Stimulated activated CD8-positive, alpha-beta memory T cell treated with anti-CD3 and anti-CD28 coated beads, Interleukin-15, amount 100 ng/mL, for 24 hours (primary cell): ENCODE measurements around the gene TSPAN4.

Experiments
- DNase-seq: peaks from one replicate; pipeline ENCODE4 v3.0.0-alpha.2; 2020; ENCODE audit warnings: low read depth

TSPAN4 gene, protein sequence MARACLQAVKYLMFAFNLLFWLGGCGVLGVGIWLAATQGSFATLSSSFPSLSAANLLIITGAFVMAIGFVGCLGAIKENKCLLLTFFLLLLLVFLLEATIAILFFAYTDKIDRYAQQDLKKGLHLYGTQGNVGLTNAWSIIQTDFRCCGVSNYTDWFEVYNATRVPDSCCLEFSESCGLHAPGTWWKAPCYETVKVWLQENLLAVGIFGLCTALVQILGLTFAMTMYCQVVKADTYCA

DNA sequence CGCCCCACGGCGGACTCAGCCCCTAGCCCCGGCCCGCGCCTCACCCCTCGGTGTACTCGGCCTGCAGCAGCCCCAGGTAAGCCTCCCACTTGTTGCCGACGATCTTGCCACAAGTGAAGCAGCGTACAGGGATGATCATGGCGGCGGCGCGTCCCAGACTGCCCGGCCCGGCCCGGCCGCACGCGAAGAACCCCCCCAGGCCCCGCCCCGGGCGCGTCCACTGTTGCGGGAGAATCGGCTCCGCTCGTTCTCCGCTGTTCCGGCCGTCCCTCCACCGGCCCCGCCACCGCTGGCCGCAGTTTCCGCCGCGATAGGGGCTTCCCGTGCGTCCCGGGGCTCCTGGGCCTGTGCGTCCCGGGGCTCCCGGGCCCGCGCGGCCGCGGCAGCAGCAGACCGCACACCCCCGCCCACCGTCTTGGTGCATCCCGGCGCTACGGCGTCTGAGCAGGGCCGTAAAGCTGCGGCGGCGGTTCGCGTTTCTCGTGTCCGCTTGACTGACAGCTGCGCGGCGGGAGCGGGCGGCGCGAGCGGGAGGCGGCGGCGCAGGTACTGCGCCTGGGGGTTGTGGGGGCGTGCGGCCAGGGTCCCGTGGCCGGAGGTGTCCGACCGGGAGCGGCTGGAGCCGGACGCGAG, at the start of gene TSPAN4, which contains the start of gene POLR2L:
TSPAN4 (plus strand) TSS at position 483 of the 633 bp plus-strand sequence. CDS start 7,453 bp downstream, outside the sequence.
POLR2L (minus strand) TSS at position 160 of the 633 bp plus-strand sequence; CDS start at position 139, 21 bp downstream.
- peak; percentile 79 for DNase-seq

DNA sequence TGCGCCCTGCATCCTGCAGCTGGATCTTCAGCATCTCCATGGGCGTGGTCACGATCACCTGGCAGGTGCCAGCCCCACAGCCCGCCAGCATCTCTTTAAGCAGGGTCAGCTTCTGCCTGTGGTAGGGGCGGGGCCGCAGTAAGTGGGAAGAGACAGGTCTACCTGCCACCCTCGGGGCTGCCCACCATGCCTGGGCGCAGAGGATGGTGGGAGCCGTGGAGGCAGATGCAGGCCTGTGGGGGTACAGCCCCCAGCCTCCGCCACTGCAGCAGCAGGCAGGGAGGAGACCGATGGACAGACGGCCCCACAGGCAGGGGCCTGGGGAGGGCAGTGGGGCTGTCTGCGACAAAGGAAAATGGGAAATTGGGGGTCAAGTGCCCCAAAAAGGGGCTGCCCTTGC, 49.8 kb upstream of the TSPAN4 start:
- no peak for DNase-seq

GRCh38 chr11:793556-793955, 49.1 kb upstream of the TSPAN4 start:
- DNase-seq: no peak

GRCh38 chr11:794013-794765, 48.5 kb upstream of the TSPAN4 start:
- no peak for DNase-seq

DNA sequence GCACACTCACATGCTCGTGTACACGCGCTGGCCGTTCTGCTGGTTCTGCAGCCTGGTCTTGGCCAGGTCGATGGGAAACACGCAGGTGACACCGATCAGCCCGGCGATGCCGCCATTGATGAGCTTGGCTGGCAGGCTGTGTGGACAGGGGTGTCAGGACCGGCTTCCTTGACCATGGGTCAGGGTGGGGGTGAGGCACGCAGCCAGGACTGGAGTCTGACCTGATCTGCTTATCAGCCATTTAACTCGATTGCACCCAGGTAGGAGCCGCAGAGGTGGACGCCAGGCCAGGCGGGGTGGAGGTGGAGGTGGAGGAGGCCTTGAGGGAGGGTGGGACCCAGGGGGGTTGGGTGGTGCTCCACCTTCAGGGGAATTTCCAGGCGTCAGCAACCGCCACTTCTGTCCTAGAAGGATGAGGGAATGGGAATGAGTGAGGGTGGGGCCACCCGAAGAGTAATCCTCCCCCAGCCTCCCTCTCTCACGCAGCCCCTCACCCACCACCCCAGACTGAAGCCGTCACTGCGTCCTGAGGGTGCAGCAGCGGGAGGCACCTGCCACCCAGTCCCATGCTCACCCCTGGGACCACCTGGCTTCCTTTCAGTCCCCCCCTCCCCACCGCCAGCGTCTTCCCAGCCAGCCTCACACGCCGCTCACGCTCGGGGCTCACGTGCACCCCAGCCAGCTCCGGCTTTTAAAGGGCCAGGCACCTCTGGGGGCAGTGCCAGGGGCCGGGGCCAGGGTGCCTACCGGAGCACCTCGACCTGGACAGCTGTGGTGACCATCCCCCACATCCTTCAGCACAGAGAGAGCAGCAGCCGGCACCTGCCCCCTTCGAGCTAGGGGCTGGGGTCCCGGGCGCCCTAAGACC, 47.7 kb upstream of the TSPAN4 start:
- DNase-seq: no peak

DNA sequence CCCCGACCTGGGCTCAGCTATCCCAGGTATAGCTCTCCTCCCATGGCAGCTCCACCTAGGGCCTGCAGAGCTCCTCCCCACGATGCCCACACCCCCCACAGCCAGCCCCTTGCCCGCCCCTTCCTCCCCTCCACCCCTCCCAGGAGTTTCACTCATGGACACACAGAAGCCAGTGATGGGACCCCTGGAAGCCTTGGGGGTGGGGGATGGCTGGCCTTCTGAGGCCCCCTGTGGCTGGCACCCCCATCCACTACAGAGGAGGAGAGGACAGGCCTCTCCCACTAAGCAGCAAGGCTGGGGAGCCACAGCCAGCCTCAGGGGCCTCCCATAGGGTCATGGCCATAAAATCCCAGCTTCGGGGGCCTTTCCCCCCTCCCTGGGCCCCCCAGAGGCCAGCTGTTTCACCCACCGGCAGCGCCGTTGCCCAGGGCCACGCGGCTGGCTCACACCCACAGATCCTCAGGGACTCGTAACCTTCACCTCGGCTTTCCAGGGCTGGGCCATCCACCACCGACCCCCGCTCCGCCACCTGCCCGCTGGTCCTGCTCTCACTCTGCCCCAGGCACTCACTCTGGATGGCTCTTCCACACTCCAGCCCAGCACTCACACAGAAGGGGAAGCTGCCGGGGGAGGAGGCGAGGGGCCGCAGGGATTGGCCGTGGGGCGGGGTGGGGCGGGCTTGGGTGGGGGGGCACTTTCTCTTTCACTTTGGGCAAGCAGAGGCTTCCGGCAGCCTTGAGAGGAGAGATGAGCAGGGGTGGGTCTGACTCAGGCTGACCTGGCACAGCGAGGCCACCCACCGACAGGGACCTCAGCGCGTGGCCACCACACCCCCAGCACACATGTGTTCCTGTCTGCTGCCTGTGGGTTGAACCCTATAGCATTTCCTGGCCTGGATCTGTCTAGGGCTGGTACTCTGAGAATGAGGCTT, 46.8 kb upstream of the TSPAN4 start:
- DNase-seq: peak; percentile 46

DNA sequence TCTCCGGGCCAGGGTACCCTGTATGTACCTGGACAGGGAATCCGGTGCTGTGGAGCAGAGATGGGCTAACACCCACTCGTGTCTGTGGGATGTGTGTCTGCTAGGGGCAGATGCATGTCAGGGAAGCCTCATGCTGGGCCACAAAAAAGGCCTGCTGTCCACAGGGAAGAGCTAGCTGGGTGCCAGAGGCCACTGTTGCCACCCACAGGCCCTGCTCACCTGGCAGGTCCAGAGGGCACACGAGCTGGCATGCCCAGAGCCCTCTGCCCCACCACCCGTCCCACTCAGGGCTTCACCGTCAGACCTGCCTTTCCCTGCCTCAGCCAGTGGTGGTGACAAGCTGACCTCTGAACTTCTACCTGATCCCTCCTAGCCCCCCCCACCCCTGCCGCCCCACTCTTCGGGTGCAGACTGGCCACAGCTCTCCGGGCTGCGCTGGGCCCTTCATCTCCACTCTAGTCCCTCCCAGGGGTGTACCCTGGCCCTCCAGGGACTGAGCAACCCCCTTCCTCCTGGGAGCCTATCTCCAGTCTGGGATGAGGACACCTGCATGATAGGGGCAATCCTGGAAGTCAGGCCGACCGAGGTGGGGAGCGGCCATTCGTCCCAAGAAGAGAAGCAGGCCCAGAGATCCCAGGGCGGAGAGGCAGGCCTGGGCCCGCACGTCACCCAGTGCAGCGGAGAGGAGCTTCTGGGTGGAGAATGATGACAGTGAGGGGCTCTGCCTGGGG, 45.9 kb upstream of the TSPAN4 start:
- no peak for DNase-seq

DNA sequence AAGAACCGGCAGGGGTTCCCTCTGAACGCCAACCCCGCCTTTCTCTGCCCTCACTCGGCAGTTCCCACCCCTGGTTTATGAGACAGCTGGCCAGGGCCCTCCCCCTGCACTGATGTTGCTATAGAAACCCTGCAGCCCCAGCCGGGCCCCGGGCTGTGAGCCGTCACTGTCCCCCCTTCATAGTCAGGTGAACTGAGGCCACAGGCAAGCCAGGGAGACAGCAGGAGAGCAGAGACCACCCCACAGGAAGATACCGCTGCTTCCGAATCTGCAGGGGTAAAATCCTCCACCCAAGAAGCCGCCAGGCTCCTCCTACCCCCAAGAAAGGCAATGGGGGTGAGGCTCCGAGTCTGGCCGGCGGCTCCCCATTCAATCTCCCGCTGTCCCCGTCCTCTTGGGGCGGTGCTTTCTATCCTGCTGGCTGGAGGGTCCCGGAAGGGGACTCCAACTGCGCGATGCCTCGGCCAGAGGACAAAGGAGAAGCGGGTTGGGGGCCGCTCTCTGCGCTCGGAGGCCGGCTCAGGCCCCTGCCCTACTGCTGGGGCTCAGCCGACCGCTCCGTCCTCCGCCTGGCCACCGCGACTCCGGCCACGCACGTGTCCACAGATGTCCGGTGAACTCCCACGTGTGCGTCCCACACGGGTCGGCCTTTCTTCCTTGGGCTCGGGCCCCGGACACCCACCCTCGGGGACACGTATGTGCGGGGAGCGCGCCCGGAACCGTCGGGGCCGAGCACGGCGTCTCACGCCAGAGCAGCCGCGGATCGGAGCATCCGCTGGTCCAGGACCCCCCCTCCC, 45.2 kb upstream of the TSPAN4 start:
- DNase-seq: peak; percentile 57

- peak; percentile 76 for DNase-seq
Measured at GRCh38 chr11:798093-798713, 44.4 kb upstream of the TSPAN4 start, which contains the start of gene SLC25A22. TSS of gene SLC25A22 (minus strand) at chr11:798281. CDS start at chr11:795006, 3,275 bp downstream.

DNA sequence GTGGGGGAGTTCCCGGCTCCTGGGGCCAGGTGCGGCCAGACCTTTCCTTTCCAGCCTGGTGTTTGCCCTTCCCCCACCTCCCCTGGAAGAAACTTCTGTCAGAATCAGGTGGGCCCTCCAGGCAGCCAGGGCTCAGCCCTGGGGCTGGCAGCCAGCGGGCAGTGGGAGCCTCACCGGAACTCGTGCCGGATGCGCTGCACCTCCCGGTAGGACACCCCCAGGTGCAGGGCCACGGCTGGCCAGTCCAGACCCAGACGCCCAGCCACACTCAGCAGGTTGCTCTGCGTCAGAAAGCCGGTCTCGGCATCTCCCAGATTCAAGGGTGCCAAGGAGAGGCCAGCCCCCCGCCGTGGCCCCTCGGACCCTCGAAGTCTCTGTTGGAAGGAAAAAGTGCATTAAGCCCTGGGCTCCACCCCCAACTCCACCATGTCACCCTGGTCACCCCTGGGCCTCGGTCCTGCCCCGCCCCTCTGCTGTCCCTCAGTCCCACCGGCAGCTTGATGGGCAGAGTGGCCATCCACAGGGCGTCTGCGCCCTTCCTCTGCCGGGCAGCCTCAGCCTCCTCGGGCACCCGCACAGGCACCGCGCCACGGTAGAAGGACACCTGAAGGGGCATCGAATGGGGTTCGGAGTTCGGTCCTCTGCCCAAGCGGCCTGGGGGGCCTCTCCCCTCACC, 42.9 kb upstream of the TSPAN4 start:
- no peak for DNase-seq

GRCh38 chr11:800473-800872, 42.2 kb upstream of the TSPAN4 start:
- no peak for DNase-seq

DNA sequence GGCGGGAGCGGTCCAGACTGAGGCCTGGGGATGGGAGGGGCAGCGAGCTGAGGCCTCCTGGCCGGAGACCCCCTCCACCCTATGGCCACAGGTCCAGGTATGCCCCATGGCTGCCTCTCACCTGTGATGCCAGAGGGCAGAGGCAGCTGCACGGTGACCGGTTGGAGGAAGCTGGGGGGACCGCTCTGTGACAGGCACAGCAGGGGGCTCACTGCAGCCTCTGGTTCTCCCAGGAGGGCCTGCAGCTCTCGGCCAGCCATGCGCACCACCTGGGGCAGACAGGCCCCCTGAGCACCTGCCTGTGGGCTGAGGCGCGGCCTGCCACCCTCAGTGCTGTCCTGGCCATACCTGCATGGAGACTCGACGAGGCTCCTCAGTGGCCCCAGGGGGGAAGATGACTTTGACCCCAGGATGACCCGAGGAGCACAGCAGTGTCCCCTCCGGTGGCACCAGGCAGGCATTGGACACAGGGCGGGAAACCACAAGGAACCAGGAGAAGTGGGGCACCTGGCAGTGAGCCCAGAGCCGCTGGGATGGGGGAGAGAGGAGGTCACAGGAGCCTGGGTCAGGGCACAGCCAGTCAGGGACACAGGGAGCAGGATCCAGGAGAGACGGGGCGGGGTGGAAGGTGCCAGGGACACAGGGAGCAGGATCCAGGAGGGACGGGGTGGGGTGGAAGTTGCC, 41.4 kb upstream of the TSPAN4 start:
- no peak for DNase-seq

DNA sequence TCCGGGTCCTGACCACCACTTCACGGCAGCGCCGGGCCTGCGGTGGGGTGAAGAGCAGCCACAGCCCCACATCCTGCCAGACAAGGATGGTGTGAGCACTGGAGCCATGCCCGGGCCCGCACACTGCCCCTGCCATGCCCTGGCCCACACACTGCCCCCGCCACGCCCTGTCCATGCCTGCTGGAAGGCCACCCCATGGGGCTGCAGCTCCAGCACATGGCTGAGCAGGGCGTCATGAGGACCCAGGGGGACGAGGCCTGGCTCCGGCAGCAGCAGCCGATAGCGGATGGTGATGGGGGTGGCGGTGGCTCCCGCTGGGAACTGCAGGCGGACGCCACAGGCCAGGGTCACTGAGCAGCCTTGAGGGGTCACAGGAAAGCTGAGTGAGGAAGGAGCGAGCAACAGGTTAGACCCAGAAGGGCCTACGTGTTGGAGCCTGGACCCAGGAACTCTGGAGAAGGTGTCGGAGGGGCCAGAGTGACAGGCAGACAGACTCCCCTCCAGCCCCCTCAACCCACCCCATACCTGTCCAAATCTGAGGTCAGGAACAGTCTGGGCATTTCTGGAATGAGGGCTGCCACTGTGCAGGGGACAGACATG, 40.5 kb upstream of the TSPAN4 start:
- no peak for DNase-seq

- no peak for DNase-seq
Measured at GRCh38 chr11:802693-803466, 39.8 kb upstream of the TSPAN4 start.

- DNase-seq: no peak
Measured at GRCh38 chr11:803467-803742, 39.2 kb upstream of the TSPAN4 start.

- DNase-seq: no peak
Measured at GRCh38 chr11:803770-804598, 38.7 kb upstream of the TSPAN4 start.
